Measurements from ENCODE around the gene TXNL4A.

- TF ChIP-seq EZH2 (IDR thresholded peaks at IDR 0.05; ENCODE audit: borderline replicate concordance, insufficient read depth, low read depth, low read length, poor library complexity, severe bottlenecking), result no peak
- TF ChIP-seq, protein P1, sequence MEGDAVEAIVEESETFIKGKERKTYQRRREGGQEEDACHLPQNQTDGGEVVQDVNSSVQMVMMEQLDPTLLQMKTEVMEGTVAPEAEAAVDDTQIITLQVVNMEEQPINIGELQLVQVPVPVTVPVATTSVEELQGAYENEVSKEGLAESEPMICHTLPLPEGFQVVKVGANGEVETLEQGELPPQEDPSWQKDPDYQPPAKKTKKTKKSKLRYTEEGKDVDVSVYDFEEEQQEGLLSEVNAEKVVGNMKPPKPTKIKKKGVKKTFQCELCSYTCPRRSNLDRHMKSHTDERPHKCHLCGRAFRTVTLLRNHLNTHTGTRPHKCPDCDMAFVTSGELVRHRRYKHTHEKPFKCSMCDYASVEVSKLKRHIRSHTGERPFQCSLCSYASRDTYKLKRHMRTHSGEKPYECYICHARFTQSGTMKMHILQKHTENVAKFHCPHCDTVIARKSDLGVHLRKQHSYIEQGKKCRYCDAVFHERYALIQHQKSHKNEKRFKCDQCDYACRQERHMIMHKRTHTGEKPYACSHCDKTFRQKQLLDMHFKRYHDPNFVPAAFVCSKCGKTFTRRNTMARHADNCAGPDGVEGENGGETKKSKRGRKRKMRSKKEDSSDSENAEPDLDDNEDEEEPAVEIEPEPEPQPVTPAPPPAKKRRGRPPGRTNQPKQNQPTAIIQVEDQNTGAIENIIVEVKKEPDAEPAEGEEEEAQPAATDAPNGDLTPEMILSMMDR (IDR thresholded peaks at IDR 0.05), result no peak
Measured at GRCh38 chr18:79934311-79935097, 53.9 kb downstream of the TXNL4A start.

Measured in B cell (primary cell).